Measurements from ENCODE around the gene C9.
"Not testable (repeated sequence)": the region's sequence is repeated elsewhere in the genome, so short reads cannot be mapped to it uniquely, and the experiment has no call there.

Gene C9

GRCh38 chr5:39370555-39371366, 6.5 kb upstream of the C9 start:
- DNase-seq = no peak

DNA sequence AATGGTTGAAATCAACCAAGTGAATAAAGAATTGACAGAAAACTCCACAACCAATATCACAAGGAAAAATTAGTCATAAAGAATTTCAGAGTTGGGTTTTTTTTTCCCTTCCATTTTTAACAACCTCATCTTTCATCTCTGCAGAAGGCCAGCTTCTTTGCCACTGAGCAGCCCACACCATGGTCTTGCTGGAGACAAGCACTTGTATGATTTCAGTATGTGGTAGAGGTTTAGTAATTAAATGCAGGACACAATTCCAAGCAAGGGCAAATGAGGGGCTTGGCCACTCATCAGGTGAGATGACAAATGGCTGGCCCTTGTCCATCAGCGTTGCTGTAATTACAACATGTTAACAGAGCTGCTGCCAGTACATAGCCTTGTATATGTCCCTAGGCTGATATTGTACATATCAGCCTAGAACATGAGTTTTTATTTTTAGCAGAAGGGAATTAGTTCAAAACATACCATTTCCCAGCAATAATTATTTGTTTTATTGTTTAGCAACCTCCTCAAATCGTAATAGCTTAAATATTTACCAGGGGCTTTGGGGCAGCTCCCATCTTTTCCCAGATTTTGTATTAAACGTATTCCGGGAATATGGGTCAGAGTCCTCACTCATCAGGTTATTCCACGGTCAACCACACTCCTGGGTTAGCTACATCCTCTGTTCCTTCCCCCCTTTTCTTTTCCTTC, 5.0 kb upstream of the C9 start:
- DNase-seq = no peak

DNA sequence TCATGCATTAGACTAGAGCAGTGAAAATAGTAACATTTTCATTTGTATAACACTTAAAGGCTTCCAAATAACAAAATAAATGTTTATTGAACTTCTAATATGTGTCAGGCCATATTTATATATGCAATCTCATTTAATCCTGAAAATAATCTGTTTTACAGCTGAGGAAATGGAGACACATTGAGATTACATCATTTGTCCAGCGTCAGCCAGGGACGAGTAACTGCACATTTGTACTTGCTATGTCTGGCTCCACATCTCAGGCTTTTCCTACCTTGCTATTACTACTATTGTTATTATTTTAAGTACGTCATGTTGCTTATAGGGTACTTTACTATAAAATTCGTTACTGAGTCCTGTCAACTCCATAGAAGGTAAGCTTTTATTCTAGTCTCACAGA, 3.8 kb upstream of the C9 start:
- DNase-seq = no peak

DNA sequence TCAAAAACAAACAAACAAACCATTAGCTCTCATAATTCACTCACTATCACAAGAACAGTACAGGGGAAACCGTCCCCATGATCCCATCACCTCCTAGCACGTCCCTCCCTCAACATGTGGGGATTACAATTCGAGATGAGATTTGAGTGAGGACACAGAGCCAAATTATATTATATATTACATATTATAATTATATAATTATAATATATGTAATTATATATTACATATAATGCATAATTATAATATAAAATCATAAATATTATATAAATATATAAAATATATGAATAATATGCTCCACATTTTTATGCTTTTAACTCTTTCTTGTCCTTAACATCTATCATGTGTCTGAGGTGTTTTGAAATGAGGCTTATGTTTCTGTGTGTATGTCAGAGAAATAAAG, 3.4 kb upstream of the C9 start:
- DNase-seq = no peak

- DNase-seq = no peak
Measured at GRCh38 chr5:39363217-39363616, 1.1 kb downstream of the C9 start.

DNA sequence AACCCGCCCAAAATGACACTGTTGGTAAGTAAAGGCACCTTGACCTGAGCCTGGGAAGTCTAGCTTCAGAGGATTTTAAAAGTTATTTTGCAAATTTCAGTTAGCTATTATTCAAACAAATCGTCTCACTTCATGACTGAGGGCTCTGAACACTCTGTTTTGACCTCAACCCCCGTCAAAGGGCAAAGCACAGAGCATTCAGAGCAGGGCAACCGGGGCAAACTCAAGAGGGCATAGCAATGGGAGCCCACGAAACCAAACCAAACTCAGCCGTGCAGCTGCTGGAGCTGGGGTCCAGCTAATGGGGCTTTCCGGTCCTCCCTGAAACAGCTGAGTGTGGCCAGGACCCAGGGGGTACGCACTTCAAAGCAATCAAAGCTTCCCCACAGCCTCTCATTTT, 1.6 kb downstream of the C9 start:
- no peak for DNase-seq

DNA sequence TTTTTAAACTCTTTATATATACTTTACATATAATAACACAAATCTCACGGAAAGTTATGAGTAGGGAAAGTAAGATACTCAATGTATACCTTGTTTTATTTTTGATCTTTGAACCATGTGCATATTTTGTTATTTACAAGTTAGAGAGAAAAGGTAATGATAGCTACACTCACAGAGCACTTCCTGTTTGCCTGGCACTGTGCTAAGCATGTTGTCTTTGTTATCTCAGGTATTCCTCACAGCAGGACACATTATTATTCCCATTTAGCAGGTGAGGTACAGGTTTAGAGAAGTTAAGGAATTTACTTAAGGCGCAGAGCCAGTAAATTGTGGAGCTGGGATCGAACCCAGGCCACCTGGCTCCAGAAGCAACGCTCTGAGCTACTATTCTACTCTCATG, 3.0 kb downstream of the C9 start:
- no peak for DNase-seq

GRCh38 chr5:39360471-39361111, 3.7 kb downstream of the C9 start:
- no peak for DNase-seq

- DNase-seq = no peak
Measured at GRCh38 chr5:39356263-39356662, 8.0 kb downstream of the C9 start.

GRCh38 chr5:39355324-39355723, 9.0 kb downstream of the C9 start:
- no peak for DNase-seq

GRCh38 chr5:39353717-39354399, 10.4 kb downstream of the C9 start:
- no peak for DNase-seq

DNA sequence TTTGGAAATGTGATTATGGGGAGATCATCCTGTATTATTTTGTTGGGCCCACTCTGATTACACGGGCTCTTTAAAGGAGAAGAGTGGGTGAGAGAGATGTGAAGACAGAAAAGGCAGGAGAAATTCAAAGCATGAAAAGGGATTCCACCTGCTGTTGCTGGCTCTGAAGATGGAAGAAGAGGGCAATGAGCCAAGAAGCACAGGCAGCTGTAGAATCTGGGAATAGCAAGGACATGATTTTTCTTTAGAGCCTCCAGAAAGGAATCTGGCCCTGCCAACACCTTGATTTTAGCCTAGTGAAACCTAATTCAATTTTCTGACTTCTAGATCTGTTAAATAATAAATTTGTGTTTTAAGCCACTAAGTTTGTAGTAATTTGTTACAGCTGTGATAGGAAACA, 11.3 kb downstream of the C9 start:
- DNase-seq = no peak

DNA sequence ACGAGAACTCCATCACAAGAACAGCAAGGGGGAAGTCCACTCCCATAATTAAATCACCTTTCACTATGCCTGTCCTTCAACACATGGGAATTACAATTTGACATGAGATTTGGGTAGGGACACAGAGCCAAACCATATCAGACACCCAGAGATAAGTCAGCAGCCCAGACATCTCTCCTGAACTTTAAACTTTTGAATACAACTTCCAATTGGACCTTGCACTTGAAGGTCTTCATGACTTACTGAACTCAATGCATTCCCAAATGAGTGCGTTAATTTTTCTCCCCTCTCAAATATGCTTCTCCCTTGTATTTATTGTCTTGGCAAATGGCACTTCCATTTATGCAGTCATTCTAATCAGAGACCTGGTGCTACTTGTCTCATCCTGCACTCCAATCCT, 12.1 kb downstream of the C9 start:
- DNase-seq = no peak

DNA sequence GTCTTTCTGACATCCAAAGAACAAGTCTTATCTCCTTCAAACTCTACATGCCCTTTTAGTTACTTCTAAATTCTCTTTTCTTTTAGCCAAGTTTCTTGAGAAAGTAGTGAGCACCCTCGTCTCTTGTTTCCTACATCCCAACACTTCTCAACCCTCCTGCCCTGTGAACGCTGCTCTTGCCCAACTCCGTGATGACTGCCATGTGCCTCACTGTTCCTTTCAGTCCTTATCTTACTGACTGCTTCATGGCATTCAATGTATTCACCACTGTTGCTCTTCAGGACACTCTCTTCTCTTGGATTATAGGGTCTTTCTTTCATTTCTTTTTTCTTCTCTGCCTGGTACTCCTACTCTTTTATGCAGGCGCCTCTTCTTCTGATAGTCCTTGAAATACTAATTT, 14.8 kb downstream of the C9 start:
- DNase-seq = no peak

- no peak for DNase-seq
Measured at GRCh38 chr5:39342460-39342859, 21.8 kb downstream of the C9 start.

DNA sequence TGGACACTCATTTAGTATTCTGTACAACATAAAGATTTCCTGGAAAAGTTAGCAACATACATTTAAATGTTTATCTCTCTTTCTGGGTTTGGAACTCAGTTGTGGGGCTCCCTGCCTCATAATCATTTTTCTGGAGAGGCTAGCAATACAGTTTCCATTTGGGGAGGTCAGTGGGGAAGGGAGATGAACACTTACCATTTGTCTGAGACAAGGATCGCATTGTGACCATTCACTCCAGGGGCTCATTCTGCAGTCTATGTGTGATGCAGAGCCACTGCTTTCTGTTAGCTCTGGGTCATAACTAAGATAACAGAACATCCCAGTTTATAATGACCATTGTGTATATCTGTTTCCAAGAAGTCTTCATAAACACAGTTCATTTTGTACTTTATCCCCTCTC, 22.4 kb downstream of the C9 start:
- DNase-seq = no peak

GRCh38 chr5:39340506-39340905, 23.8 kb downstream of the C9 start:
- no peak for DNase-seq

GRCh38 chr5:39337252-39337915, 26.9 kb downstream of the C9 start:
- no peak for DNase-seq

- not testable (repeated sequence) for DNase-seq
Measured at GRCh38 chr5:39334296-39334695, 30.0 kb downstream of the C9 start.

GRCh38 chr5:39333104-39333503, 31.2 kb downstream of the C9 start:
- no peak for DNase-seq

GRCh38 chr5:39331861-39332381, 32.4 kb downstream of the C9 start:
- DNase-seq = no peak

- DNase-seq = no peak
Measured at GRCh38 chr5:39328731-39329130, 35.6 kb downstream of the C9 start.

DNA sequence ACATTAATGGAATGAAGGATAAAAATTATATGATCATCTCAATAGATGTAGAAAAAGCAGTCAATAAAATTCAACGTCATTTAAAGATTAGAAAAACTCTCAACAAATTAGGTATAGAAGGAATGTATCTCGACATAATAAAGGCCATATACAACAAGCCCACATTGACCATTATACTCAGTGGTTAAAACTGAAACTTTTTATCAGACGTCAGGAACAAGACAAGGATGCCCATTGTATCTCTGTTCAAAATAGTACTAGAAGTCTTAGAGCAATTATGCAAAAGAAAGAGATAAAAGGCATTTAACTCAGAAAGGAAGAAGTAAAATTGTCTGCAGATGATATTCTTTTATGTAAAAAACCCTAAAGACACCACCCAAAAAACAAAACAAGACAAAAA, 40.8 kb downstream of the C9 start:
- DNase-seq = no peak
